H1 (cell line): ENCODE results near the gene FKBP2. TPM values are rescaled to one million over a fixed set of nuclear protein-coding genes. Genes with fewer than 3 reads are reported as not detected.
A peak's percentile ranks its signal among the peaks of the same experiment; 100 is the strongest.

Experiments
- CTCF ChIA-PET: fragments of 300-600 bp; sonication (Branson Sonifier 250); formaldehyde crosslinking; loops from one replicate; lab custom pipeline; 2021; ENCODE audit not compliant: partially characterized antibody; lab: Charles Lee
- POLR2A ChIA-PET: fragments of 300-600 bp; sonication (Branson Sonifier 250); formaldehyde crosslinking; loops from one replicate; lab custom pipeline; 2021; ENCODE audit warnings: inconsistent platforms; ENCODE audit not compliant: partially characterized antibody; lab: Charles Lee
- DNase-seq, 2 experiments: peaks; one replicate each; pipeline versions ENCODE4 v3.0.0 to v3.0.0-alpha.2; 2010 to 2022; ENCODE audit warnings: low spot score in 2 of 2, low read depth in 1 of 2, mixed read lengths in 1 of 2
- FAIRE-seq: peaks from 2 replicates; lab custom pipeline; 2011; peaks lifted over from hg19 to GRCh38; lab: Jason Lieb, UNC
- H2AFZ ChIP-seq: 2 replicates; pipeline ENCODE4 v1.8.1; 2012; ENCODE audit warnings: low read length, inconsistent platforms
- H2AK5ac ChIP-seq: 2 replicates; pipeline ENCODE4 v1.6.1; 2013; ENCODE audit warnings: low read depth, low read length
- H2BK120ac ChIP-seq: replicated peaks from 2 replicates; pipeline ENCODE3; 2013; ENCODE audit warnings: low read depth, low read length, inconsistent platforms
- H2BK12ac ChIP-seq: 2 replicates; pipeline ENCODE4 v1.6.1; 2013; ENCODE audit warnings: low read depth, low read length
- H2BK15ac ChIP-seq: 2 replicates; pipeline ENCODE4 v1.6.1; 2013; ENCODE audit warnings: low read length
- H2BK20ac ChIP-seq: 2 replicates; pipeline ENCODE4 v1.6.1; 2013; ENCODE audit warnings: low read length
- H2BK5ac ChIP-seq: 2 replicates; pipeline ENCODE4 v1.6.1; 2013; ENCODE audit warnings: low read depth, low read length
- H3K14ac ChIP-seq: 2 replicates; pipeline ENCODE4 v1.6.1; 2013; ENCODE audit warnings: inconsistent platforms; ENCODE audit not compliant: insufficient read length
- H3K18ac ChIP-seq: 2 replicates; pipeline ENCODE4 v1.6.1; 2013; ENCODE audit warnings: low read length; ENCODE audit errors: extremely low read depth
- H3K23ac ChIP-seq: 2 replicates; pipeline ENCODE4 v1.6.1; 2013; ENCODE audit warnings: inconsistent platforms; ENCODE audit not compliant: insufficient read length
- H3K23me2 ChIP-seq: 2 replicates; pipeline ENCODE4 v1.6.1; 2013; ENCODE audit warnings: low read depth, low read length
- H3K27ac ChIP-seq: 2 replicates; pipeline ENCODE4 v1.6.1; 2011; ENCODE audit warnings: low read depth, low read length, inconsistent platforms
- H3K27me3 ChIP-seq, 4 experiments: replicated peaks in 1 of 4; 1 replicate in 1 of 4; 2 replicates in 3 of 4; pipeline versions ENCODE4 v1.6.1 to v1.8.1; 2011 to 2013; ENCODE audit warnings: low read length in 3 of 4, mild to moderate bottlenecking in 3 of 4, inconsistent platforms in 2 of 4, mixed read lengths in 2 of 4, moderate library complexity in 1 of 4; ENCODE audit not compliant: control insufficient read depth in 3 of 4, insufficient read depth in 3 of 4; ENCODE audit errors: extremely low read depth in 1 of 4
- H3K36me3 ChIP-seq, 4 experiments: 2 replicates each; pipeline versions ENCODE4 v1.6.1 to v1.8.1; 2011 to 2013; ENCODE audit warnings: mild to moderate bottlenecking in 4 of 4, low read length in 3 of 4, moderate library complexity in 2 of 4, control low read depth in 1 of 4, inconsistent platforms in 1 of 4; ENCODE audit not compliant: insufficient read depth in 4 of 4, control insufficient read depth in 2 of 4
- H3K4ac ChIP-seq: replicated peaks from 2 replicates; pipeline ENCODE3; 2013; ENCODE audit warnings: low read length, low read depth, mixed read lengths, inconsistent platforms; ENCODE audit not compliant: insufficient read length
- H3K4me1 ChIP-seq, 4 experiments: replicated peaks in 1 of 4; 1 replicate in 1 of 4; 2 replicates in 3 of 4; pipeline versions ENCODE4 v1.6.1 to v1.8.1; 2011 to 2013; ENCODE audit warnings: low read length in 3 of 4, inconsistent platforms in 2 of 4, mixed read lengths in 1 of 4; ENCODE audit not compliant: insufficient read depth in 4 of 4, control insufficient read depth in 3 of 4
- H3K4me2 ChIP-seq, 2 experiments: 2 replicates each; pipeline versions ENCODE4 v1.6.1 to v1.8.1; 2011 to 2013; ENCODE audit warnings: low read depth in 2 of 2, low read length in 2 of 2, control low read depth in 1 of 2, inconsistent platforms in 1 of 2, mild to moderate bottlenecking in 1 of 2; ENCODE audit not compliant: insufficient read depth in 1 of 2
- H3K4me3 ChIP-seq, 4 experiments: fragments of 200-600, 300-600 bp in 1 of 4; sonication (generic), shearing (Covaris generic), sonication (Bioruptor Twin) in 1 of 4; 2 replicates each; pipeline versions ENCODE4 v1.5.1 to v1.8.1; 2011 to 2016; ENCODE audit warnings: low read length in 4 of 4, low read depth in 3 of 4, control low read depth in 2 of 4, inconsistent platforms in 2 of 4, mild to moderate bottlenecking in 2 of 4, mixed read lengths in 1 of 4, moderate library complexity in 1 of 4; ENCODE audit not compliant: insufficient read depth in 2 of 4; ENCODE audit errors: extremely low read depth in 1 of 4
- H3K56ac ChIP-seq: replicated peaks from 2 replicates; pipeline ENCODE3; 2013; ENCODE audit warnings: low read depth, mild to moderate bottlenecking, mixed read lengths, low read length, inconsistent platforms; ENCODE audit not compliant: insufficient read length
- H3K79me1 ChIP-seq: 2 replicates; pipeline ENCODE4 v1.6.1; 2013; ENCODE audit warnings: low read depth, low read length, control low read depth
- H3K79me2 ChIP-seq, 2 experiments: 2 replicates each; pipeline versions ENCODE4 v1.6.1 to v1.8.1; 2012 to 2013; ENCODE audit warnings: low read length in 2 of 2, mild to moderate bottlenecking in 2 of 2, inconsistent platforms in 1 of 2; ENCODE audit not compliant: insufficient read depth in 2 of 2, control insufficient read depth in 1 of 2
- H3K9ac ChIP-seq, 4 experiments: replicated peaks in 1 of 4; 1 replicate in 1 of 4; 2 replicates in 3 of 4; pipeline versions ENCODE4 v1.6.1 to v1.8.1; 2011 to 2013; ENCODE audit warnings: low read depth in 3 of 4, low read length in 3 of 4, control low read depth in 2 of 4, mild to moderate bottlenecking in 2 of 4, moderate library complexity in 2 of 4, inconsistent platforms in 1 of 4; ENCODE audit errors: extremely low read depth in 1 of 4
- H3K9me3 ChIP-seq, 2 experiments: 2 replicates each; pipeline versions ENCODE4 v1.6.1 to v1.8.1; 2012 to 2013; ENCODE audit warnings: mild to moderate bottlenecking in 2 of 2, moderate library complexity in 2 of 2, control low read depth in 1 of 2, inconsistent platforms in 1 of 2, low read depth in 1 of 2, low read length in 1 of 2, mixed read lengths in 1 of 2; ENCODE audit not compliant: insufficient read depth in 2 of 2
- H4K20me1 ChIP-seq, 2 experiments: replicated peaks in 1 of 2; 2 replicates each; pipeline versions ENCODE3 to v1.8.1; 2011 to 2013; ENCODE audit warnings: inconsistent platforms in 2 of 2, low read length in 2 of 2, mild to moderate bottlenecking in 1 of 2; ENCODE audit not compliant: insufficient read depth in 2 of 2, control insufficient read depth in 1 of 2
- H4K5ac ChIP-seq: 2 replicates; pipeline ENCODE4 v1.6.1; 2013; ENCODE audit warnings: low read length, low read depth, mixed read lengths, inconsistent platforms; ENCODE audit not compliant: insufficient read length
- H4K8ac ChIP-seq: 2 replicates; pipeline ENCODE4 v1.8.0; 2013; ENCODE audit warnings: mild to moderate bottlenecking, moderate library complexity, low read length, inconsistent platforms; ENCODE audit not compliant: insufficient read depth; ENCODE audit errors: extremely low read depth
- H4K91ac ChIP-seq: replicated peaks from 2 replicates; pipeline ENCODE3; 2013; ENCODE audit warnings: low read length, mixed read lengths, inconsistent platforms; ENCODE audit not compliant: insufficient read length
- CHD2 ChIP-seq: IDR thresholded peaks from 2 replicates; pipeline ENCODE4 v1.6.1; 2012; ENCODE audit warnings: low read length, improper control_type of control experiment
- POLR2AphosphoS5 ChIP-seq: IDR thresholded peaks from 2 replicates; pipeline ENCODE4 v1.6.1; 2011; ENCODE audit warnings: low read depth, low read length
- WGBS, 2 experiments: shearing (Covaris generic) in 1 of 2; methylation state at CpG; one replicate each; pipeline versions ENCODE4 v1.1.6 to v1.1.7; 2013 to 2015; ENCODE audit warnings: low lambda C conversion rate in 2 of 2, mixed read lengths in 2 of 2, inconsistent platforms in 1 of 2, low coverage in 1 of 2, missing lambda C conversion rate in 1 of 2; ENCODE audit not compliant: insufficient replicate concordance in 2 of 2, insufficient coverage in 1 of 2, insufficient read length in 1 of 2; ENCODE audit errors: extremely low coverage in 1 of 2, missing lambda C conversion rate in 1 of 2; 5-methylcytosine and 5-hydroxymethylcytosine counted together
- polyA plus RNA-seq, 7 experiments: library from polyadenylated mRNA; depleted of rRNA in 3 of 7; stranded (reverse) in 5 of 7; unstranded in 2 of 7; fragments of >200 nt in 5 of 7; fragments of 200-250 nt in 2 of 7; gene quantifications; 1 replicate in 5 of 7; 2 replicates in 1 of 7; 4 replicates in 1 of 7; pipeline versions ENCODE4 v1.2.1 to v1.2.3, GENCODE V29; 2011 to 2013; ENCODE audit warnings: missing spikeins in 2 of 7, mixed read lengths in 2 of 7
- total RNA-seq: library from RNA; stranded (reverse); fragmentation: NEBNext Ultra II Directional; extraction: Animal tissue kit (Norgen Biotek cat#: 25700); gene quantifications from 2 replicates; pipeline ENCODE4 v1.2.1, GENCODE V29; 2021

The FKBP2 gene
- total and polyA plus RNA-seq, 2 of the 8 experiments (the other 6 are each of a cell fraction or from before 2014, with no cell fraction given) = 41.7 to 52.5 TPM

- Histone ChIP-seq H3K79me1 (no peaks in the 10 kb centered on the region), H2BK120ac (no peak overlapping the region), H3K4me3 (no peak overlapping the region), H3K4me2 (no peak overlapping the region; a peak in 1 of 4 replicates), H3K9ac (no peak overlapping the region), H4K8ac (peak overlapping the region; percentile 4; the same call in 1 of the 2 replicates), H3K36me3 (peaks cover 0 to 9% (median 5%) of the 10 kb centered on the region in 4 experiments; a peak in 4 of 8 replicates), H3K9me3 (no peaks in the 10 kb centered on the region), H2BK20ac (no peak overlapping the region), H3K23ac (no peak overlapping the region), H3K56ac (no peak overlapping the region), H3K18ac (no peak overlapping the region), H3K14ac (no peak overlapping the region), H4K91ac (no peak overlapping the region), H2AK5ac (no peak overlapping the region), H3K23me2 (peaks cover 10% of the 10 kb centered on the region; the same call in 1 of the 2 replicates), H2BK12ac (no peak overlapping the region), H2BK15ac (no peak overlapping the region), H3K79me2 (no peaks in the 10 kb centered on the region), H3K27me3 (no peaks in the 10 kb centered on the region), H2BK5ac (no peak overlapping the region), H3K4me1 (peaks cover 0 to 18% (median 12%) of the 10 kb centered on the region in 4 experiments; a peak in 6 of 7 replicates), H3K27ac (no peak overlapping the region), H4K20me1 (peaks cover 2 to 9% of the 10 kb centered on the region in 2 experiments), H4K5ac (no peak overlapping the region), H2AFZ (no peak overlapping the region), H3K4ac (no peak overlapping the region)
- DNase-seq (no peak), FAIRE-seq (no peak)
- WGBS, 2 experiments = 88% methylated on average over 15 of the region's 17 CpGs; no CpG with 5 or more reads in 1 of the 2 experiments
- ChIA-PET POLR2A (interaction anchor here (0.7 to 14.1 kb wide), 10 partner anchors 10 to 50 kb away, joined by 3 to 253 read pairs (median 18); partner anchors contain the start of genes FERMT3, FKBP2, PLCB3 and PPP1R14B), CTCF (interaction anchor here (0.8 to 6.5 kb wide), 13 partner anchors 8 to 226 kb away, joined by 3 to 64 read pairs (median 4); partner anchors contain the start of genes FERMT3 and PLCB3)
- TF ChIP-seq POLR2AphosphoS5 = peak; percentile 56; the same call in 1 of the 2 replicates
- TF ChIP-seq CHD2 = no peak
These were observed 16.6 kb upstream of the FKBP2 start for GRCh38 chr11:64224151-64224890.
